Lower leg skin (tissue), 4 donors: Measurements from ENCODE around the gene TKTL1. TPM values are rescaled to one million over a fixed set of nuclear protein-coding genes. Genes with fewer than 3 reads are reported as not detected.
"Not testable (repeated sequence)": the region's sequence is repeated elsewhere in the genome, so short reads cannot be mapped to it uniquely, and the experiment has no call there.

Experiments
- DNase-seq, 2 donors: peaks; one replicate each; pipeline ENCODE4 v3.0.0-alpha.2; 2019; ENCODE audit warnings: low spot score in 2 of 2
- H3K4me3 ChIP-seq: fragments of 200-600 bp; sonication (generic); 2 replicates; pipeline ENCODE4 v1.5.1; 2017; ENCODE audit warnings: mild to moderate bottlenecking, low read depth; ENCODE audit not compliant: poor library complexity, severe bottlenecking
- CTCF ChIP-seq, 3 donors: fragments of 450-650 bp; IDR thresholded peaks; one replicate each; pipeline ENCODE4 v1.5.1; 2016; ENCODE audit warnings: antibody characterized with exemption in 3 of 3, mild to moderate bottlenecking in 3 of 3, moderate library complexity in 2 of 3
- POLR2A ChIP-seq, 2 donors: fragments of 450-650 bp; IDR thresholded peaks; one replicate each; pipeline ENCODE4 v1.6.1; 2016 to 2017; ENCODE audit warnings: antibody characterized with exemption in 2 of 2, mild to moderate bottlenecking in 1 of 2, moderate library complexity in 1 of 2
- WGBS, 2 donors: methylation state at CpG; one replicate each; pipeline ENCODE4 v1.1.5; 2018; 5-methylcytosine and 5-hydroxymethylcytosine counted together
- intact Hi-C: fragments of 100-400 bp; cut with DNase I; formaldehyde crosslinking; loops from one replicate; pipeline ENCODE4 v1.15.0; 2023; ENCODE audit warnings: low total_unique reads
- total RNA-seq, 4 donors: library from RNA; depleted of rRNA; stranded (reverse); fragments of >200 nt; gene quantifications; one replicate each; pipeline ENCODE4 v1.1.0, GENCODE V29; 2016

The TKTL1 gene
- total RNA-seq, 4 donors from 2014 or later, result 0.42 to 1.1 (median 0.46) TPM; not detected in 1

- no peak within 1 kb of the TSS for H3K4me3 ChIP-seq
- WGBS, 2 donors, result 94 to 100% methylated on average over 12 to 20 of the region's 39 CpGs
- no peak for DNase-seq
- TF ChIP-seq CTCF (IDR thresholded peaks at IDR 0.05) (no peak), POLR2A (IDR thresholded peaks at IDR 0.05) (no peak)
- intact Hi-C loops, result no loop called here
Observed at GRCh38 chrX:154294791-154295574, 612 bp upstream of the TKTL1 start, which contains the start of gene TEX28. Gene TEX28, minus strand, starts transcription at chrX:154295124. Its CDS starts 3,007 bp downstream, at chrX:154292117.

GRCh38 chrX:154296731-154297130, 1.1 kb downstream of the TKTL1 start:
- no peak overlapping the region for H3K4me3 ChIP-seq
- TF ChIP-seq CTCF (IDR thresholded peaks at IDR 0.05) (no peak), POLR2A (IDR thresholded peaks at IDR 0.05) (no peak)
- DNase-seq, result no peak
- 87% methylated on average over 18 of the region's 18 CpGs for WGBS, 2 donors
- intact Hi-C loops, result no loop called here

- intact Hi-C loops, result no loop called here
- no peak overlapping the region for H3K4me3 ChIP-seq
- WGBS, 2 donors, result 54 to 66% methylated on average over 7 of the region's 7 CpGs
- DNase-seq, result no peak
- TF ChIP-seq CTCF (IDR thresholded peaks at IDR 0.05), result no peak
- TF ChIP-seq POLR2A (IDR thresholded peaks at IDR 0.05), result no peak
Observed at GRCh38 chrX:154298312-154298711, 2.7 kb downstream of the TKTL1 start.

GRCh38 chrX:154300816-154301215, 5.2 kb downstream of the TKTL1 start:
- intact Hi-C loops, result no loop called here
- DNase-seq, result no peak
- no peak overlapping the region for H3K4me3 ChIP-seq
- TF ChIP-seq POLR2A (IDR thresholded peaks at IDR 0.05), result no peak
- TF ChIP-seq CTCF (IDR thresholded peaks at IDR 0.05), result no peak
- WGBS, 2 donors, result 85 to 97% methylated on average over 8 of the region's 8 CpGs

- DNase-seq, H3K4me3 ChIP-seq, intact Hi-C loops: not testable (repeated sequence)
- WGBS, 2 donors, result 78% methylated on average over 7 of the region's 7 CpGs
Observed at GRCh38 chrX:154302998-154303397, 7.4 kb downstream of the TKTL1 start.

GRCh38 chrX:154303476-154303875, 7.9 kb downstream of the TKTL1 start:
- no peak for DNase-seq
- 69 to 74% methylated on average over 8 of the region's 8 CpGs for WGBS, 2 donors
- H3K4me3 ChIP-seq, result no peak overlapping the region
- intact Hi-C loops, result no loop called here
- no peak for TF ChIP-seq CTCF (IDR thresholded peaks at IDR 0.05)
- no peak for TF ChIP-seq POLR2A (IDR thresholded peaks at IDR 0.05)
